Kidney tubule cell (primary cell): ENCODE data around the gene TBC1D22A.
A peak's percentile ranks its signal among the peaks of the same experiment; 100 is the strongest.

Source experiments
- DNase-seq: peaks from one replicate; pipeline ENCODE4 v3.0.0-alpha.2; 2018; ENCODE audit warnings: low spot score

Gene TBC1D22A

DNA sequence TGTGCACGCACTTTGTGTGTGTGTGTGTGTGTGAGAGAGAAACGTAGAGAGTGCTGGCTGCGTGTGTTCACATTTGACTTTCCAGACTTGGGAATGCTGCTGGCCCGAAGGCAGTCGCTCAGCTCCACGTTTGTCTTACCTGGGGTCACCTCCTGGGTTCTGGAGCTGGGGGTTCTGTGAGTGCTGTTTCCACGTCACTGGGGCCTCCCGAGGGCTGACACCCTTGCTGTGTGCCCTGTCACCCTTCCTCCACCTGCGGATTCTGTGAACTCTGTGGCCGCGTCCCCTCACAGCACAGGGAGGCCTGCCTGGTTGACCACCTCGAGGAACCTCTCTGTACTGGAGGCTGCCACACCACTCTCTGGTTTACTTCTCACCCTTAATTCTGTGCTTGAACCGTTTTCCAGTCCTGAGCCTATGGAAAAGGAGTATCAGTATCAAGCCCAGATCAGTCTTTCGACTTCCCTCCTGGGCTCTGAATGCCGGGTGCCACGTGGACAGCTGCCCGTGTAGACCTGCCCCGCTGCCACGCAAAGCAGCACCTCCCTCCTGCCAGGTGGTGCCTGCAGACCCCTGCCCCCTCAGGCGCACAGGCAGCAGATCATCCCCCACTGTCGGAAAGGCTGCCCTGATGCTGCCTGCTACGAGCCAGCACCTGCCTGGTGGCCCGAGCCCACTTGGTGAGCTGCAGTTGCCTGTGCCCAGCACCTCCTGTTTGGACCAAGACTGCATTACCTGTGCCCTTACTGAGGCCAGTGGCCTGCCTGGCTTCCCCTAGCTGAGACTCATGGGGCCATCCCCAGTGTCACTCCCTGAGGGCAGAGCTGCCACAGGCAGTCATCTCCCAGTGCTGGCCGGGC, 233.3 kb downstream of the TBC1D22A start:
- DNase-seq: no peak

DNA sequence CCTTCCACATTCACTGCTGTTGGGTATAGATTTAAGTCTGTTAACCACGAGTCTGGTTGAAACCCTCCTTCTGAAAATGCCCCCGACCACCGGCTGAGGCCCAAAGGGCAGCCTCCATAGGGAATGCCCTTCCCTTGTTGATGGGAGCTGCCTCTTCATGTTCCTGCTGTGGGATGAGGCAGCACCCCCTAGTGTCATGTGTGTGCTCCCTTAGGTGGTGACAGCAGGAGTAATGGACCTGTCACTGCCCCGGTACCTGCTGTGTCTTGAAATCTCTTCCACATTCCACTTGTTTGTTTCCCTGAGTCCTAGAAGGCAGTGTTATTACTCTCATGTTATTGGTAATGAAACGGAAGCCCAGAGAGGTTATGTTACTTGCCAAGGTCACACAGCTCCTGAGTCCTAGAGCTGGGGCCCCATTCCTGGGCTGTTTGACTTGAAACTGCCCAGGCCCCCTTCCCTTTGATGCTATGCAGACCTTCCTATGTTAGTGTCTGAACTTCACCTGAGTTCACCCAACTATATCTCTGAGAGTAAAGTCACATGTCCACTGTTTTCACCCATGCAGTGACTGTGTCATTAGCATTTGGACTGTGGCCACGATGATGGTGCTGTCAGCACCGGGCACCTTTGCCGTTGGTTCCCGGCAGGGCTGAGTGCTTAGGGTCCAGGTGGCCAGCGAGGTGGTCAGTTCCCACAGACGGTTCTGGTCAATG, 234.3 kb downstream of the TBC1D22A start:
- peak; percentile 26 for DNase-seq

DNA sequence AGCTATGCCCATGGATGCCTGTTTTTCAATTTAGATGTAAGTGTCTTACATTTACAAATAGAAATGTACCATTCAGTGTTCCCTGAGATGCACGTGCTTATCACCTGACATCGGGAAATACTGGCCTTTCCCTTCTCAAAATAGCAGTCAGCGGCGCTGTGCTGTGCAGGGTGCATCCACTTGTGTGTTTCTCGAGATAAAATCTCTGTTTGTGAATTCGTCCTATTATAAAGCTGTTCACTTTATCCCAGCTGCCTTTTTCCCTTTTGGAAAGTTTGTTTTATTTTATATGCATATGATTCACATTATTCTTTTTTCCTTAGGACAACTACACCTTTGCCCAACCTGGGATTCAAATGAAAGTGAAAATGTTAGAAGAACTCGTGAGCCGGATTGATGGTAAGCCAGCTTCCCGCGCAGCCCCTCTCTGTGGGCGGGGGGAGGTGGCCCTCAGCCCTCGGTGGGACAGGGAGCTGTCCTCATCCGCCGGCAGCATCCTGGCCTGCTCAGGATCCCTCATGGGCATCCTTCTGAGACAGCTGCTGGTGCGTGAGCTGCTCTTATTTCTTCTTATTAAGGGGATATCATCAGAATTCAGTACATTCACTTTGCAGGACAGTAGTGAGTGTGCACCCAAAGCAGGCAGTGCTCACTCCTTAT, 235.0 kb downstream of the TBC1D22A start:
- DNase-seq: no peak

- DNase-seq: no peak
These were observed 235.9 kb downstream of the TBC1D22A start for GRCh38 chr22:46998331-46998730.

- no peak for DNase-seq
These were observed 237.8 kb downstream of the TBC1D22A start for GRCh38 chr22:47000256-47000655.

DNA sequence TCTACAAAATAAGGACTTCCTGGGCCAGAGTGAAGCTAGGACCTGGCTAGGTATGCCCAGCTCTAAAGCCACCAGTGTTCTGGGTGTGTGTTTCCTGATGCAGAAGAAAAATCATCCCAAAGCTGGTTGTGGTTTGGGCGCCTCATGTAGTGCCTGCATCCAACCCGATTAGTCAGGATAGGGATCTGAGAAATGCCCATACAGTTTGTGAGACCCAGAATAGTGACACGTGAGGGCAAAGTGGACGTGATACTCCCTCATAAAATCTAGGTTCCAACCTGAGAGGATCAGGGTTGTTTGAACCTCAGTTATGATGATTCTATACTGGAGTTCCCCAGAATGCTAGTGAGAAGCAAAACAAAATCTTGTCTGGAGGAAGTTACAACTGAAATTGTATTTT, 238.4 kb downstream of the TBC1D22A start:
- no peak for DNase-seq

DNA sequence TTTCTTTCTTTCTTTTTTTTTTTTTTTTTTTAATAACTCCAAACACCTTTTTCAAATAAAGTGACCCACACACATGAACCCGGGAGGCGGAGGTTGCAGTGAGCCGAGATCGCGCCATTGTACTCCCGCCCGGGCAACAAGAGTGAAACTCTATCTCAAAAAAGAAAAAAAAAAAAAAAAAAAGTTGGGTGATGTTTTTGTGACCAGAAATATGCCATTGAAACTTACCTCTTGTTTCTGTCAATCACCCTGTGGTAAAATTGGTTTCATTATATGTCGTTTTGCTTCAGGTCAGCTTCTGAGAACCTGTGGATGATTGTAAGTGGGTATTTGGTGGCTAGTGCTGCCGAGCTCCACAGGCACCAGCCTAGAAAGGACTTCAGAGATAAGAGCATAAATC, 238.8 kb downstream of the TBC1D22A start:
- no peak for DNase-seq

DNA sequence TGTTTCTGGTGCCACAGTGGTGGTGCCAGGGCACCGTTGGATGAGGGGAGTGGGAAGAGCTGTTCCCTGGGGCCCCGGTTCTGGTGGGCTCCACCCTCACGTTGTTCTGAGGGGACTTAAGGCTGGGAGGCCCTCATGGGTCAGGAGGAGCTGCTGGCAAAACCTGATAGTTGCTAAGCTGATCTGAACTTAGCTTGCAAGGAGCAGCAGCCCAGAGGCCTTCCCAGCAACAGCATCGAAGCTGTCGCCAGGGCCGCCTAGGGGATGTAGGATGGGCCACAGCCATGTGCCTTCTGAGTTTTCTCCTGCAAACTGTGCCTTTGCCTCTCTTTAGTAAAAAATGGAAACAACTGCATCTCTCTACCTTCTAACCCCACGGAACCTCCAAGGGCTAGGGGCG, 240.2 kb downstream of the TBC1D22A start:
- no peak for DNase-seq

- no peak for DNase-seq
These were observed 243.3 kb downstream of the TBC1D22A start for GRCh38 chr22:47005506-47006408.

DNA sequence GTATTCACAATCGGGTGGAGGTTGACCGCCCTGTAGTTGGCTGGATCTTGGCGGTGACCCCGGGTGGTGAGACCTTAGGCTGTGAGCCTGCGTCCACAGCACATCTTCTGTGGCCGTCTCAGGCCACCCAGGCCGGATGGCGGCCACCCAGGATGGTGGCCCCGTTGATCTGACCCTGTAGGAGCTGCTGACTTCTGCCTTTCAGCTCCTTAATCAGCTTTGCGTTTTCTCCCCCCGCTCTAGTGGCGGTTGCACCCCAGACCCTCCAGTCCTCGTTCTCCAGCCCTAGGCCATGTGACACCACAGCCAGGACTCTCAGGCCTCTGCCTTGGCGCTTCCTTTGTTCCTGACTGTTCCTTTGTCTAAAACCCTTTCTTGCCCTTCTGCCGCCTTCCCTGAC, 244.0 kb downstream of the TBC1D22A start:
- no peak for DNase-seq

GRCh38 chr22:47006869-47007268, 244.4 kb downstream of the TBC1D22A start:
- no peak for DNase-seq

- DNase-seq: no peak
These were observed 245.0 kb downstream of the TBC1D22A start for GRCh38 chr22:47007496-47007895.

- DNase-seq: no peak
These were observed 245.9 kb downstream of the TBC1D22A start for GRCh38 chr22:47008208-47008885.

DNA sequence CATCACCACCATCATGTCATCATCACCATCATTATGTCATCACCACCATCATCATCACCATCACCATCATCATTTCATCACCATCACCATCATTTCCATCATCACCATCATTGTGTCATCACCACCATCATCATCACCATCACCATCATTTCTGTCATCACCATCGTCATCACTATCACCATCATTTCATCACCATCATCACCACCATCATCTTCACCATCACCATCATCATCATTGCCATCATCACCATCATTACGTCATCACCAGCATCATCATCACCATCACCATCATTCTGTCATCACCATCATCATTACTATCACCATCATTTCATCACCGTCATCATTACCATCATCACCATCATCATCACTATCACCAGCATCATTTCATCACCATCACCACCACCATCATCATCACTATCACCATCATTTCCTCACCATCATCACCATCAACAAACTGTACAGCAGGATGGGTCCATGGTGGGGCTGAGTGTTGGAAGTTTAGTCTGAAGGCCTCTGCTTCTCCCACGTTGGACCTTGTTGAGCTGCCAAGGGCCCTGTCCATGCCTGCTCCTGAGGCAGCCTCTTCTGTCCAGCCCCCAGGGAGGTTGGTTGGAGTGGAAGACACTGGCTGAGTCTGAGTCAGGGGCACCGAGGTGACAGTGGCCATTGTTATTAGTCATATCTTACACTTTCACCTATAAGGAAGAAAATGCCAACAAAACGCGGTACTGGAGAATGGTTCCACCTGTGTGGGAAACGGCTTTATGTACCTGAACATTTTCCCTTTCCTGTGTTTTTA, 247.1 kb downstream of the TBC1D22A start:
- DNase-seq: no peak

GRCh38 chr22:47010211-47010610, 247.8 kb downstream of the TBC1D22A start:
- DNase-seq: no peak

GRCh38 chr22:47011131-47011858, 248.8 kb downstream of the TBC1D22A start:
- no peak for DNase-seq

DNA sequence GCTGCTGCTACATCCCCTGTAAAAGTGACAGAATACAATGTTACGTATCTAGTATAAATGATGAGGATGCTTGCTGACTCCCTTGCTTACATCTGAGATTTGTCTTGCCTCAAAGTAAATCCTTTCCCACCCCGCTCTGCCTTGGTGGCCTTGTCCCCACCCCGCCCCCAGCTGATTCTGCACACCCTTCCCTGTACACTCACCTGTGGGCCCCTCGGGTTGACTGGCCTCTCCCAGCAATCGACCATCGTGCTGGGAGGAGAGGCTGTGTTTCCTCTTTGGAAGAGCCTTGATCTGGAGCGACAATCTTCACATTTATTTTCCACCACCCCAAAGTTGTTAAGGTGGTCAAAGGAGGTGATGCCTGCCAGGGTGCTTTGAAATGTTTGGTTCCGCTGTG, 249.4 kb downstream of the TBC1D22A start:
- no peak for DNase-seq

GRCh38 chr22:47012589-47013370, 250.3 kb downstream of the TBC1D22A start:
- peak; percentile 70 for DNase-seq
